GM12872 (cell line): ENCODE measurements around the gene CDH4.

Source experiments
- TF ChIP-seq, protein P1 (sequence below): IDR thresholded peaks from 3 replicates; pipeline ENCODE4 v1.5.1; 2011; ENCODE audit warnings: low read depth, mild to moderate bottlenecking, low read length, moderate library complexity; ENCODE audit not compliant: insufficient read depth

Gene CDH4

DNA sequence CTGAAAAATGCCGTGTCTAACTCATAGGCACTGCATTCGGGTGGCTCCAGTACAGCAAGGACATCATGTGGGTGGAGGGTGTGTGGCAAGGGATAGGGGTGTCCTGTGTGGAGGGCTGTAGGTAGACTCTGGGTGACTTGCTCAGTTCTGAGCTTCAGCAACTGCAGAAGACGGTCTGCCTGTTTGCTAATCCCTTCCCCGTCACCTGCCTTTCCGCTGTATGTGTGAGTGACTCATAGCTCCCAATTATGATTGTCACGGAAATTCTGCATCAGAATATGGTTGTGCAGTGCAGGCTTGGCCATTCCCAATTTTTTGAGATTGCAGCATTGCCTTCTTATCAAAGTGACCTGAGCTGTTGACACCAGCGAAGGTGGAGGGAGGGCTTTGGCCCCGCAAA, 174.3 kb downstream of the CDH4 start:
- TF ChIP-seq, protein P1, sequence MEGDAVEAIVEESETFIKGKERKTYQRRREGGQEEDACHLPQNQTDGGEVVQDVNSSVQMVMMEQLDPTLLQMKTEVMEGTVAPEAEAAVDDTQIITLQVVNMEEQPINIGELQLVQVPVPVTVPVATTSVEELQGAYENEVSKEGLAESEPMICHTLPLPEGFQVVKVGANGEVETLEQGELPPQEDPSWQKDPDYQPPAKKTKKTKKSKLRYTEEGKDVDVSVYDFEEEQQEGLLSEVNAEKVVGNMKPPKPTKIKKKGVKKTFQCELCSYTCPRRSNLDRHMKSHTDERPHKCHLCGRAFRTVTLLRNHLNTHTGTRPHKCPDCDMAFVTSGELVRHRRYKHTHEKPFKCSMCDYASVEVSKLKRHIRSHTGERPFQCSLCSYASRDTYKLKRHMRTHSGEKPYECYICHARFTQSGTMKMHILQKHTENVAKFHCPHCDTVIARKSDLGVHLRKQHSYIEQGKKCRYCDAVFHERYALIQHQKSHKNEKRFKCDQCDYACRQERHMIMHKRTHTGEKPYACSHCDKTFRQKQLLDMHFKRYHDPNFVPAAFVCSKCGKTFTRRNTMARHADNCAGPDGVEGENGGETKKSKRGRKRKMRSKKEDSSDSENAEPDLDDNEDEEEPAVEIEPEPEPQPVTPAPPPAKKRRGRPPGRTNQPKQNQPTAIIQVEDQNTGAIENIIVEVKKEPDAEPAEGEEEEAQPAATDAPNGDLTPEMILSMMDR: no peak

DNA sequence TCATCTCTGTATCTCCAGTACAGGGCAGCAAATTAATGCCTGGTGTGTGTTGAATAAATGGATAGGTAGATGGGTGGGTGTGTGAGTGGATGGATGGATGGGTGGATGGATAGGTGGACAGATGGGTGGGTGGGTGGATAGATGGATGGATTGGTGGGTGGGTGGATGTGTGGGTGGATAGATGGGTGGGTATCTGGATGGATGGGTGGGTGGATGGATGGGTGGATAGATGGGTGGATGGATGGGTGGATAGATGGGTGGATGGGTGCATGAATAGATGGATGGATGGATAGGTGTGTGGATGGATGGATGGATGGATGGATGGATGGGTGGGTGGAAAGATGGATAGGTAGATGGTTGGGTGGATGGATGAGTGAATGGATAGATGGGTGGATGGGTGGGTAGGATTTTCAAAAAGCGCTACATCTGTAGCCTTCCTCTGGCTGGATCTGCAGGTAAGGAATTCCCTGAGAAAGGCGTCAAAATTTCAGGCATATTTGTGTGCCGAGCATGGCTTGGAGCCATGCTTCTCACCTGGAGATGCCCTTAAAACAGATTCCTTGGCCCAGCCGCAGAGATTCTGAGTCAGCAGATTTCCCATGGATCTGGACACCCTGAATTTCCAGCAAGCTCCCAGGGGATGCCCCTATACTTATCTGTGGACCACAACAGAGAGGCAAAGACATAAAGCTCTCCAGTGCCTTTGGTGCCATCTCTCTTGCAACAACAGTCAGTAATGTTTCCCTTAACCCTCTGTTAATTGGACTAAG, 177.6 kb downstream of the CDH4 start:
- TF ChIP-seq, protein P1: no peak

DNA sequence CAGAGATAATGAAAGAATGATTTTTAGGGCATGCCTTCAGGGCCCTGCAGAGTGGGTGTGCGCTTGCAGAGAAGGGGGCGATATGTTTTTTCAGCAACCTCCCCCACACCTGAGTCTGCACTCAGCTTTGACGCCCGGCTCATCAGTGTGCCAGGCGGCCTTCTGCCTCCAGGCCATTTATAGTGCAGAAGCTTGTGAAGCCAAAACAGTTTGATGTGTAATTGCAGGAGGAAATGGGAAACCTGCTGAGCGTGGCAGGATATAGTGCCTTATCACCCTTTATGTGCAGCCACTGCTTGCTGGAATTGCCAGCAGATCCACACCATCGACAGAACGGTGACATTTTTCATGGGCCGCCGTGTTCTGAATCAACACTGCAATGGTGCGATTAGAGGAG, 178.2 kb downstream of the CDH4 start:
- TF ChIP-seq, protein P1: no peak

DNA sequence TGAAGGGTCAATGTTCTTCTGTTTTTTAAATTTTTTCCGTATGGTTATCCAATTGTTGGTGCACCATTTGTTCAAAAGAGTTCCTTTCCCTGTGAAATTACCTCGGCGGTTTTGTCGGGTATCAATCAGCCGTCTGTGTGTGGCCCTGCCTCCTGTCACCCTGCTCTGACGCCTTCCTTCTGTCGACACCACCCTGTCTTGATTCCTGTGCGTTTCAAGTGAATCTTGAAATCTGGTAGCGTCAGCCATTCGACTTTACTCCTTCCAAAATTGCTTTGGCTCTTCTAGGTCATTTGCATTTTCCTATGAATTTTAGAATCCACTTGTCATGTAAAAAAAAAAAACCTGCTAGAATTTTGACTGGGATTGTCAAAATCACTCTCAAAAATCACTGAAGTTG, 181.1 kb downstream of the CDH4 start:
- TF ChIP-seq, protein P1: no peak

DNA sequence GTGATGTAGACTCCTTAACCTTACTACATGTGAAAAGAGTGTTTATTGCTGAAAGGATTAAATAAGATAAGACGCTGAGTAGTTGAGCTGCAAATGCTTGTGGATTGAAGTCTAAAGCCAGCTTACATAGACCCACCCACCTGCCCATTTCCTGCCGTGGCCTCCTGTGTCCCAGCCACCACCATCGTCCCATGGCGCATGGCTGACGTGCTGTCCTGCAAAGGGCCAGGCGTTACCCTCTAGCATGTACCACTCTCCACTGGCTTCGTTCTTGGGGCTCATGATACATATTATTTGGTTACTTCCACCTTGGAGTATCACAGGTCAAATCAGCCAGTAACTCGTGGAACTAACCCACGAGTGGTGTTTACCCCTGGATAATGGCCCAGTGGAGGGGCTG, 181.8 kb downstream of the CDH4 start:
- TF ChIP-seq, protein P1: no peak

DNA sequence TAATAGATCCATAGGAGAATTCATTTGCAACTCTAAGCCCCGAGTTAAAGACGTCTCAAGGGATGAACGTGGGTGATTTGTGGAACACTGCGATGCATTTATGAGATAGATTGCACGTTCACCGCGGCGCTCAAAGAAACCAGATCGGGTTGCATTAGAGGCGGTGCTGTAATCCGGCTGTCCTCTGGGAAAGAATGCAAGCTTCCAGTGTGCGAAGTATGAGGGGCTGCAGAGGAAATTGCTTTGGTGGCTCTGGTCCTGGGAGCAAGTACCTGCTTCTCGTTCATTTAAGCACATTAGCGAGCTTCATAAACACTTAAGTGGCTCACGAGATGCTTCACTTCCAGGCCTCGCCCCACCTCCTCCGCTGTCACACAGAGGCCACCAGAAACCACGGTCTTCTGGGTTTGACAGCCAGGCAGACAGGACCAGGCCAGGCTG, 182.3 kb downstream of the CDH4 start:
- TF ChIP-seq, protein P1: no peak

DNA sequence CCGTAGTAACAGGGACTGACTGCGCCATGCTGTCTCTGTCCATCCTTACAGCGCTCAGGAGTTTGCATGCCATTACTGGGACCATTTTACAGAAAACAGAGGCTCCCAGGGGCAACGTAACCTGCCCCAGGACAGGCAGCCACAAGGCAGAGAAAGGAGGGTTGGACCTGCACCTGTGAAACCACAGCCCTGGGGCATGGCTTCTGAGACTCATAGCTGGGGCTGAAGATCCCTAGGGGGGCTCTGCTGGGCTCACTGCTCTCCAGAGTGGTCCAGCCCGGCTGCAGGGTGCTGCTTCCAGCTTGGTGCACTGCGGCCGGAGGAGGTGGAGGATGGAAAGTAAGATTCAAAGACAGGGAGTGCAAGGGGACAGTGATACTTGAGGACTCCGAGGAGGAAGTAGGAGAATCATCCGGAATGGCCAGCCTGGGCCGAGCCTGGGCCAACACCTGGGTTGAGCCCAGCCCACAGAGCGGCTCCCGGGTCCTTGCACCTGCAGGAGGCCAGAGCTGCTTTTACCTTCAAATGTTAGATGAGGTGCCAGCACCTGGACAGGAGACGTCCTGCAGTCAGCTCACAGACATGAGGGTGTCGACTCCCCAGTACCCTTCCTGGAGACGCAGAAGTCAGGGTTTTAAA, 183.2 kb downstream of the CDH4 start:
- TF ChIP-seq, protein P1: no peak
